Uterus (tissue), 4 donors: ENCODE data around the gene MAD2L2. TPM values are rescaled to one million over a fixed set of nuclear protein-coding genes. Genes with fewer than 3 reads are reported as not detected.
"Not testable (repeated sequence)": the region's sequence is repeated elsewhere in the genome, so short reads cannot be mapped to it uniquely, and the experiment has no call there.

Source experiments
- DNase-seq, 2 donors: peaks; one replicate each; pipeline ENCODE4 v3.0.0-alpha.2; 2019 to 2020
- H3K27ac ChIP-seq, 2 donors: fragments of 200-600 bp; sonication (generic); 1 replicate in 1 of 2; 2 replicates in 1 of 2; pipeline ENCODE4 v1.5.1; 2016 to 2018
- H3K27me3 ChIP-seq, 2 donors: fragments of 200-600 bp; sonication (generic); one replicate each; pipeline ENCODE4 v1.5.1; 2018 to 2019; ENCODE audit warnings: control low read depth in 1 of 2
- H3K36me3 ChIP-seq, 2 donors: fragments of 200-600 bp; sonication (generic); one replicate each; pipeline ENCODE4 v1.5.1; 2019; ENCODE audit warnings: control low read depth in 1 of 2
- H3K4me1 ChIP-seq, 2 donors: fragments of 200-600 bp; sonication (generic); one replicate each; pipeline ENCODE4 v1.5.1; 2018 to 2019; ENCODE audit warnings: control low read depth in 1 of 2
- H3K4me3 ChIP-seq, 2 donors: fragments of 200-600 bp; sonication (generic); 1 replicate in 1 of 2; 2 replicates in 1 of 2; pipeline ENCODE4 v1.5.1; 2018 to 2019; ENCODE audit warnings: mild to moderate bottlenecking in 1 of 2
- H3K9me3 ChIP-seq, 2 donors: fragments of 200-600 bp; sonication (generic); one replicate each; pipeline ENCODE4 v1.5.1; 2019; ENCODE audit warnings: control low read depth in 1 of 2
- CTCF ChIP-seq, 4 experiments: fragments of 200-600 bp in 2 of 4; fragments of 450-650 bp in 2 of 4; sonication (generic) in 2 of 4; IDR thresholded peaks; one replicate each; pipeline ENCODE4 v1.5.1; 2016 to 2019; ENCODE audit warnings: antibody characterized with exemption in 4 of 4, mild to moderate bottlenecking in 2 of 4, moderate library complexity in 1 of 4
- POLR2A ChIP-seq, 2 donors: fragments of 450-650 bp; IDR thresholded peaks; one replicate each; pipeline ENCODE4 v1.6.1; 2016; ENCODE audit warnings: antibody characterized with exemption in 2 of 2, mild to moderate bottlenecking in 1 of 2, moderate library complexity in 1 of 2
- intact Hi-C: fragments of 100-400 bp; cut with DNase I; formaldehyde crosslinking; loops from one replicate; pipeline ENCODE4 v1.15.1; 2023; ENCODE audit warnings: low total_unique reads
- total RNA-seq, 4 donors: library from RNA; depleted of rRNA in 3 of 4; stranded (reverse); fragments of >200 nt in 3 of 4; gene quantifications; one replicate each; pipeline versions ENCODE4 v1.1.0 to v1.2.4, GENCODE V29; 2014 to 2023
- donor health status: DM: yes; HTN: yes; CAD: no.

The MAD2L2 gene
- total RNA-seq, 4 donors from 2014 or later = 24.3 to 66.2 (median 34.6) TPM

DNA sequence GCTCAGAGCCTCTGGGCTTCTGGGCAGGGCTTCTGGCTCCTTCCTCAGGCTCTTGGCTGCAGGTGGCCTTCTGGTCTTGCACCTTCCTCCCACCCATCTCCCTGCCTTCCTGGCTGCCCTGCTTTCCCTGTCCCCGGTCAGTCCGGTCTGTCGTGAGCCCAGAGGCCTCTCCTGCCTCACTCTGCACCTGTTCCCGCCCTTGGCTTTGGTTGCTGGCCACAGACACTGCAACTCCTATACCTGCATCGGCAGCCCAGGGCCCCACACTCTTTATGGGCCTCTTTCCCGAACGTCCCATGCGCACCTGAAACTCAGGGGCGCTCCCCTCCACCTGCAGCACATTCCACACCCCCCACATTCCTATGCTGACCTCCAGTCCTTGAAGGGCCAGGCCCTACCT, 34.6 kb downstream of the MAD2L2 start:
- intact Hi-C loops = loop anchor here (5.0 to 10.0 kb wide), 2 partner anchors 412 to 604 kb away; no protein-coding TSS in a partner anchor
- DNase-seq = no peak
- Histone ChIP-seq H3K4me3 (no peak overlapping the region), H3K36me3 (no peaks in the 10 kb centered on the region), H3K27ac (no peak overlapping the region), H3K4me1 (peaks cover 0 to 3% of the 10 kb centered on the region in 2 donors), H3K27me3 (peaks cover 9 to 17% of the 10 kb centered on the region in 2 donors), H3K9me3 (no peaks in the 10 kb centered on the region)
- no peak for TF ChIP-seq POLR2A (IDR thresholded peaks at IDR 0.05)
- TF ChIP-seq CTCF (IDR thresholded peaks at IDR 0.05) = no peak

DNA sequence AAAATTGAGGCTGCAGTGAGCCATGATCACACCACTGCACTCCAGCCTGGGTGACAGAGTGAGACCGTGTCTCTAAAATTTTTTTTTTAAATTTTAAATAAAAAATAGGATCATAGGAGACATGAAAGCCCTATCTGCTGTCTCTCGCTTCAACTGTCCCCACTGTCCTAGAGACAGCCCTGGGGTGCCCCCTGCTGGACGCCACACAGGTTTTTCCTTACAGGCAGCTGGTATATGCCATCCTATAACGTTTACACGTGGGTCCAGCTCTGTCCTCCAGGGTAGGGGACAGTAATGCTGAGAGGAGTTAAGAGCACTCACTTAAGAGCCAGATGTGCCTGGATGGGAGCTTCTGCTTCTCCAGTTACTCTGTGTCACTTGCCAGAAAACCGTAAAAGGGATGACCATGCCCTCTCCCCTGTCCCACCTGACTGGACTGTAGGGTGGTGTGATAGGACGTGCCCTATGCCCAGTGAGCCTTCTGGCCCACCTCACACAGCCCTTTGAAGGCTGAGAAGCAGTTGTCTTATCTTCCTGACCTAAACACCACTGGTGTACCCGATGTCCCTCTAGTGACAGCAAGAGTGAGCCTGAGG, 35.2 kb downstream of the MAD2L2 start:
- no peak overlapping the region for H3K4me3 ChIP-seq
- peak; percentile 51 to 59 for DNase-seq
- H3K27me3 ChIP-seq = peaks cover 9 to 17% of the 10 kb centered on the region in 2 donors
- TF ChIP-seq POLR2A (IDR thresholded peaks at IDR 0.05) (no peak), CTCF (IDR thresholded peaks at IDR 0.05) (peak; percentile 35 to 55 (median 52))
- no peaks in the 10 kb centered on the region for H3K36me3 ChIP-seq
- no peaks in the 10 kb centered on the region for H3K9me3 ChIP-seq
- H3K27ac ChIP-seq = no peak overlapping the region
- intact Hi-C loops = loop anchor here (5.0 to 10.0 kb wide), 2 partner anchors 411 to 603 kb away; no protein-coding TSS in a partner anchor
- peaks cover 0 to 3% of the 10 kb centered on the region in 2 donors for H3K4me1 ChIP-seq

DNA sequence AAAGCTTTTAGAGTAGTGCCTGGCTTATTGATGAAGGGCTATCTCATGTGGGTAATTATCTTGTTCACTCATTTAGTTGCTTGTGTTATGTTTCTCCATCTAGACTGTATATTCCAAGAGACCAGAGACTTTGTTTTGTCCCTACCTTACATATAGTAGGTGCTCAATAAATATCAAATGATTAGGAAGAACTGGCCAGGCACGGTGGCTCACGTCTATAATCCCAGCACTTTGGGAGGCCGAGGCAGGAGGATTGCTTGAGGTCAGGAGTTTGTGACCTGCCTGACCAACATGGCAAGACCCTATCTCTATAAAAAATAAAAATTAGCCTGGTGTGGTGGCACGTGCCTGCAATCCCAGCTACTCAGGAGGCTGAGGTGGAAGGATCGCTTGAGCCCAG, 35.7 kb downstream of the MAD2L2 start:
- H3K4me1 ChIP-seq = peaks cover 0 to 3% of the 10 kb centered on the region in 2 donors
- H3K36me3 ChIP-seq = no peaks in the 10 kb centered on the region
- no peak overlapping the region for H3K27ac ChIP-seq
- intact Hi-C loops = loop anchor here (5.0 to 10.0 kb wide), 2 partner anchors 410 to 603 kb away; no protein-coding TSS in a partner anchor
- peaks cover 8 to 17% of the 10 kb centered on the region in 2 donors for H3K27me3 ChIP-seq
- no peak for DNase-seq
- H3K4me3 ChIP-seq = no peak overlapping the region
- H3K9me3 ChIP-seq = no peaks in the 10 kb centered on the region
- no peak for TF ChIP-seq CTCF (IDR thresholded peaks at IDR 0.05)
- no peak for TF ChIP-seq POLR2A (IDR thresholded peaks at IDR 0.05)

GRCh38 chr1:11643782-11644181, 37.2 kb downstream of the MAD2L2 start:
- no peaks in the 10 kb centered on the region for H3K9me3 ChIP-seq
- peaks cover 0 to 6% of the 10 kb centered on the region in 2 donors for H3K27me3 ChIP-seq
- H3K27ac ChIP-seq = no peak overlapping the region
- TF ChIP-seq POLR2A (IDR thresholded peaks at IDR 0.05) (no peak), CTCF (IDR thresholded peaks at IDR 0.05) (no peak)
- DNase-seq = no peak
- H3K4me1 ChIP-seq = no peaks in the 10 kb centered on the region
- intact Hi-C loops = loop anchor here (10.0 kb wide), 1 partner anchor 409 kb away; no protein-coding TSS in a partner anchor
- no peak overlapping the region for H3K4me3 ChIP-seq
- H3K36me3 ChIP-seq = no peaks in the 10 kb centered on the region

GRCh38 chr1:11642418-11643017, 38.4 kb downstream of the MAD2L2 start:
- H3K36me3 ChIP-seq, H3K4me3 ChIP-seq, H3K9me3 ChIP-seq, H3K27ac ChIP-seq, H3K4me1 ChIP-seq, H3K27me3 ChIP-seq: not testable (repeated sequence)
- DNase-seq = peak; percentile 58 to 65
- peak in 1 of 2 donors; percentile 11 for TF ChIP-seq POLR2A (IDR thresholded peaks at IDR 0.05)
- peak; percentile 88 to 96 (median 92) for TF ChIP-seq CTCF (IDR thresholded peaks at IDR 0.05)
- intact Hi-C loops = loop anchor here (10.0 kb wide), 1 partner anchor 408 kb away; no protein-coding TSS in a partner anchor
